HUDEP-2 (cell line): ENCODE data around the gene DDX27.
"Not testable (repeated sequence)": the region's sequence is repeated elsewhere in the genome, so short reads cannot be mapped to it uniquely, and the experiment has no call there.

Experiments used
- DNase-seq, 76 experiments: peaks; one replicate each; lab custom pipeline; 2025; ENCODE audit not compliant: unreplicated experiment in 76 of 76; lab: John Stamatoyannopoulos, UW

DDX27 gene

GRCh38 chr20:49219091-49219923, at the start of gene DDX27:
Gene DDX27 (plus strand): TSS chr20:49219416. CDS start chr20:49219449, 33 bp downstream.
- DNase-seq, result peak in 75 of 76 experiments; percentile 42 to 98 (median 92)

GRCh38 chr20:49169547-49169946, 49.7 kb upstream of the DDX27 start:
- DNase-seq, result no peak

- DNase-seq, result no peak
These were observed 48.5 kb upstream of the DDX27 start for GRCh38 chr20:49170714-49171113.

GRCh38 chr20:49171909-49172308, 47.3 kb upstream of the DDX27 start:
- peak in 1 of 76 experiments; percentile 9 for DNase-seq

- no peak for DNase-seq
These were observed 46.8 kb upstream of the DDX27 start for GRCh38 chr20:49172413-49172812.

GRCh38 chr20:49174183-49174582, 45.0 kb upstream of the DDX27 start:
- DNase-seq, result no peak

- DNase-seq, result no peak
These were observed 39.6 kb upstream of the DDX27 start for GRCh38 chr20:49179368-49180277.

GRCh38 chr20:49181265-49181877, 37.8 kb upstream of the DDX27 start:
- no peak for DNase-seq

- DNase-seq, result no peak
These were observed 35.8 kb upstream of the DDX27 start for GRCh38 chr20:49183444-49183843.

- DNase-seq, result not testable (repeated sequence)
These were observed 35.1 kb upstream of the DDX27 start for GRCh38 chr20:49184084-49184501.

- DNase-seq, result no peak
These were observed 34.5 kb upstream of the DDX27 start for GRCh38 chr20:49184691-49185070.

- no peak for DNase-seq
These were observed 34.0 kb upstream of the DDX27 start for GRCh38 chr20:49185071-49185761.

- peak in 61 of 76 experiments; percentile 8 to 76 (median 41) for DNase-seq
These were observed 32.5 kb upstream of the DDX27 start for GRCh38 chr20:49186535-49187329.

GRCh38 chr20:49187330-49187850, 31.8 kb upstream of the DDX27 start:
- DNase-seq, result peak in 37 of 76 experiments; percentile 2 to 55 (median 30)

GRCh38 chr20:49187851-49188641, 31.2 kb upstream of the DDX27 start, which contains the start of gene STAU1:
Gene STAU1 (minus strand): TSS chr20:49188334. CDS start chr20:49166201, 22,133 bp downstream.
- peak in 75 of 76 experiments; percentile 14 to 97 (median 89) for DNase-seq

GRCh38 chr20:49192944-49193518, 26.2 kb upstream of the DDX27 start:
- DNase-seq, result not testable (repeated sequence)

- no peak for DNase-seq
These were observed 19.4 kb upstream of the DDX27 start for GRCh38 chr20:49199729-49200293.

GRCh38 chr20:49203011-49203410, 16.2 kb upstream of the DDX27 start:
- no peak for DNase-seq
